Mesothelial cell of epicardium (in vitro differentiated cells): ENCODE results near the gene HTRA3. TPM values are rescaled to one million over a fixed set of nuclear protein-coding genes. Genes with fewer than 3 reads are reported as not detected.

Source experiments
- DNase-seq, 2 experiments: peaks; one replicate each; pipeline ENCODE4 v3.0.0; 2021; ENCODE audit warnings: low spot score in 2 of 2; ENCODE audit not compliant: unreplicated experiment in 2 of 2
- H3K27ac Mint-ChIP-seq: 2 replicates; pipeline ENCODE4 v1.8.0; 2021; ENCODE audit warnings: mixed read lengths
- H3K27me3 Mint-ChIP-seq: 2 replicates; pipeline ENCODE4 v1.8.0; 2021; ENCODE audit warnings: low read depth, mixed read lengths
- H3K36me3 Mint-ChIP-seq: 2 replicates; pipeline ENCODE4 v1.8.0; 2021; ENCODE audit warnings: mixed read lengths
- H3K4me1 Mint-ChIP-seq: 2 replicates; pipeline ENCODE4 v1.8.0; 2021; ENCODE audit warnings: mixed read lengths
- H3K4me3 Mint-ChIP-seq: 2 replicates; pipeline ENCODE4 v1.8.0; 2021; ENCODE audit warnings: mild to moderate bottlenecking, moderate library complexity, mixed read lengths
- H3K9me3 Mint-ChIP-seq: 2 replicates; pipeline ENCODE4 v1.8.0; 2021; ENCODE audit warnings: mixed read lengths
- CTCF ChIP-seq: fragments of 200-600 bp; sonication (generic); IDR thresholded peaks from one replicate; pipeline ENCODE4 v1.5.0; 2021; ENCODE audit warnings: antibody characterized with exemption; ENCODE audit not compliant: unreplicated experiment
- total RNA-seq: library from RNA; stranded (reverse); gene quantifications from 3 replicates; pipeline ENCODE4 v1.2.1, GENCODE V29; 2021

HTRA3 gene
- total RNA-seq, 1 donor from 2014 or later, result 26.2 TPM

GRCh38 chr4:8272472-8273428, 3.2 kb downstream of the HTRA3 start:
- DNase-seq, result no peak
- no peak for TF ChIP-seq CTCF
- Mint-ChIP-seq H3K9me3 (no peaks in the 10 kb centered on the region), H3K27ac (peak overlapping the region; percentile 16), H3K4me3 (no peak overlapping the region), H3K27me3 (peaks cover 28% of the 10 kb centered on the region), H3K36me3 (no peaks in the 10 kb centered on the region), H3K4me1 (peaks cover 41% of the 10 kb centered on the region)

- peaks cover 28% of the 10 kb centered on the region for H3K27me3 Mint-ChIP-seq
- H3K4me1 Mint-ChIP-seq, result peaks cover 45% of the 10 kb centered on the region
- H3K27ac Mint-ChIP-seq, result no peak overlapping the region
- no peak for DNase-seq
- H3K36me3 Mint-ChIP-seq, result no peaks in the 10 kb centered on the region
- no peak for TF ChIP-seq CTCF
- H3K9me3 Mint-ChIP-seq, result no peaks in the 10 kb centered on the region
- no peak overlapping the region for H3K4me3 Mint-ChIP-seq
These were observed 3.9 kb downstream of the HTRA3 start for GRCh38 chr4:8273450-8273849.

- TF ChIP-seq CTCF, result no peak
- peaks cover 20% of the 10 kb centered on the region for H3K27me3 Mint-ChIP-seq
- H3K9me3 Mint-ChIP-seq, result no peaks in the 10 kb centered on the region
- no peaks in the 10 kb centered on the region for H3K36me3 Mint-ChIP-seq
- DNase-seq, result no peak
- peaks cover 44% of the 10 kb centered on the region for H3K4me1 Mint-ChIP-seq
- H3K27ac Mint-ChIP-seq, result peak overlapping the region; percentile 82
- H3K4me3 Mint-ChIP-seq, result no peak overlapping the region
These were observed 4.6 kb downstream of the HTRA3 start for GRCh38 chr4:8274066-8274652.

- Mint-ChIP-seq H3K4me3 (peak overlapping the region; percentile 21), H3K9me3 (no peaks in the 10 kb centered on the region), H3K27me3 (peaks cover 19% of the 10 kb centered on the region), H3K36me3 (no peaks in the 10 kb centered on the region), H3K4me1 (peaks cover 45% of the 10 kb centered on the region), H3K27ac (peak overlapping the region; percentile 82)
- peak; percentile 55 to 81 for DNase-seq
- no peak for TF ChIP-seq CTCF
These were observed 5.4 kb downstream of the HTRA3 start for GRCh38 chr4:8274765-8275547.

GRCh38 chr4:8275548-8275910, 6.0 kb downstream of the HTRA3 start:
- no peaks in the 10 kb centered on the region for H3K36me3 Mint-ChIP-seq
- H3K4me1 Mint-ChIP-seq, result peaks cover 45% of the 10 kb centered on the region
- no peaks in the 10 kb centered on the region for H3K9me3 Mint-ChIP-seq
- H3K27me3 Mint-ChIP-seq, result peaks cover 14% of the 10 kb centered on the region
- no peak overlapping the region for H3K4me3 Mint-ChIP-seq
- DNase-seq, result no peak
- H3K27ac Mint-ChIP-seq, result no peak overlapping the region
- TF ChIP-seq CTCF, result no peak
